Thymus (tissue), 2 donors: ENCODE data around the gene TYRP1. TPM values are rescaled to one million over a fixed set of nuclear protein-coding genes. Genes with fewer than 3 reads are reported as not detected.

Experiments
- polyA plus RNA-seq: library from polyadenylated mRNA; stranded (reverse); fragments of 200-250 nt; gene quantifications from one replicate; pipeline ENCODE4 v1.2.3, GENCODE V29; 2013
- total RNA-seq: library from RNA; stranded (reverse); fragments of 120-200 nt; gene quantifications from one replicate; pipeline ENCODE4 v1.2.4, GENCODE V29; 2013
- donor health status: healthy.

TYRP1 gene
- total and polyA plus RNA-seq, 2 donors, result 0.09 to 0.19 TPM

Other genes with a start within 250 kb of the TYRP1 start
- gene LURAP1L, start 81.6 kb downstream of the TYRP1 start, total RNA-seq, result 1.4 TPM
- gene LURAP1L, start 81.6 kb downstream of the TYRP1 start, polyA plus RNA-seq, result 6.8 TPM